DOHH2 (cell line): ENCODE measurements around the gene CRADD.

Experiments
- EZH2phosphoT487 ChIP-seq: fragments of 200-600 bp; sonication (generic); IDR thresholded peaks from 2 replicates; pipeline ENCODE4 v1.6.1; 2017; ENCODE audit warnings: borderline replicate concordance, mild to moderate bottlenecking, antibody characterized with exemption, low read length, moderate library complexity, mixed read lengths
- TF ChIP-seq, protein P1 (sequence below): fragments of 200-600 bp; sonication (generic); IDR thresholded peaks from one replicate; pipeline ENCODE4 v1.5.1; 2014; ENCODE audit warnings: antibody characterized with exemption, mild to moderate bottlenecking, low read depth, low read length; ENCODE audit not compliant: poor library complexity, severe bottlenecking

DNA sequence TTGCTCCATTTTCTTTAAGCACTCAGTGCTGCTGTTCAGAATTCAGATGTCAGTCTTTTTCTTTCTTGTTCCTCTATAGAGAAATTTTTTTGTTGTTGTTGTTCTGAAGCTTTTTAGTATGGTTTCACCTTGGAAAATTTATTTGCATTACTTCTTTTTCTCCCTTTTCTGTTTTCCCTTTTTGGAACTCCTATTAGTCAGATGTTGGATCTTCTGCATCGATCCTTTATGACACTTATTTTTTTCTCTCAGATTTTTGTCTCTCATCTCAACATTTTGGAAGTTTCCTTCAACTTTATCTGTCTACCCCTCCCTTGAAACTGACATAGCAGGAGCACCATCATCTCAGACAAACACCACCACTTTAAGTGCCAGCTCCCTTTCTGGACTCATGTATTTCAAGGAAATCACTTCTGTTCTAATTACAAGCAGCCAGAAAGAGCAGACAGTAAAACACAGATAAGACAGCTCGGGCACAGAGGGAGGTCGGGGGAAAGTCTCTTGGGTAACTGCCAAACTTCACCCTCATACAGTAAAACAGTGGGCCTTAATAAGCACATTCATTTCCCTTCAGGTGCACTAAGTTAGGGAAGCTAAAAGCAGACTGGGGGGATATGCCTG is 248.5 kb downstream of the CRADD start:
- TF ChIP-seq, protein P1, sequence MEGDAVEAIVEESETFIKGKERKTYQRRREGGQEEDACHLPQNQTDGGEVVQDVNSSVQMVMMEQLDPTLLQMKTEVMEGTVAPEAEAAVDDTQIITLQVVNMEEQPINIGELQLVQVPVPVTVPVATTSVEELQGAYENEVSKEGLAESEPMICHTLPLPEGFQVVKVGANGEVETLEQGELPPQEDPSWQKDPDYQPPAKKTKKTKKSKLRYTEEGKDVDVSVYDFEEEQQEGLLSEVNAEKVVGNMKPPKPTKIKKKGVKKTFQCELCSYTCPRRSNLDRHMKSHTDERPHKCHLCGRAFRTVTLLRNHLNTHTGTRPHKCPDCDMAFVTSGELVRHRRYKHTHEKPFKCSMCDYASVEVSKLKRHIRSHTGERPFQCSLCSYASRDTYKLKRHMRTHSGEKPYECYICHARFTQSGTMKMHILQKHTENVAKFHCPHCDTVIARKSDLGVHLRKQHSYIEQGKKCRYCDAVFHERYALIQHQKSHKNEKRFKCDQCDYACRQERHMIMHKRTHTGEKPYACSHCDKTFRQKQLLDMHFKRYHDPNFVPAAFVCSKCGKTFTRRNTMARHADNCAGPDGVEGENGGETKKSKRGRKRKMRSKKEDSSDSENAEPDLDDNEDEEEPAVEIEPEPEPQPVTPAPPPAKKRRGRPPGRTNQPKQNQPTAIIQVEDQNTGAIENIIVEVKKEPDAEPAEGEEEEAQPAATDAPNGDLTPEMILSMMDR = no peak
- TF ChIP-seq EZH2phosphoT487 = no peak
